Vagina (tissue), 2 donors: ENCODE data around the gene RUNX2. TPM values are rescaled to one million over a fixed set of nuclear protein-coding genes. Genes with fewer than 3 reads are reported as not detected.

Experiments used
- DNase-seq, 2 donors: peaks; one replicate each; pipeline ENCODE4 v3.0.0-alpha.2; 2017; ENCODE audit errors: extremely low spot score in 2 of 2
- H3K27ac ChIP-seq: fragments of 200-600 bp; sonication (generic); one replicate; pipeline ENCODE4 v1.5.1; 2019
- H3K27me3 ChIP-seq: fragments of 200-600 bp; sonication (generic); one replicate; pipeline ENCODE4 v1.5.1; 2019
- H3K36me3 ChIP-seq, 2 donors: fragments of 200-600 bp; sonication (generic); one replicate each; pipeline ENCODE4 v1.5.1; 2017 to 2019
- H3K4me1 ChIP-seq: fragments of 200-600 bp; sonication (generic); one replicate; pipeline ENCODE4 v1.5.1; 2019
- H3K4me3 ChIP-seq, 2 donors: fragments of 200-600 bp; sonication (generic); 1 replicate in 1 of 2; 2 replicates in 1 of 2; pipeline ENCODE4 v1.5.1; 2016 to 2019
- H3K9me3 ChIP-seq: fragments of 200-600 bp; sonication (generic); one replicate; pipeline ENCODE4 v1.5.1; 2019
- POLR2A ChIP-seq, 2 donors: fragments of 450-650 bp; IDR thresholded peaks; one replicate each; pipeline ENCODE4 v1.6.1; 2017; ENCODE audit warnings: antibody characterized with exemption in 2 of 2, mild to moderate bottlenecking in 2 of 2, moderate library complexity in 2 of 2
- POLR2AphosphoS5 ChIP-seq, 2 donors: sonication (generic); formaldehyde crosslinking; IDR thresholded peaks; one replicate each; pipeline ENCODE4 v1.9.0; 2017; ENCODE audit warnings: antibody characterized with exemption in 2 of 2, mild to moderate bottlenecking in 2 of 2, low read depth in 1 of 2; ENCODE audit not compliant: insufficient read depth in 1 of 2
- intact Hi-C: fragments of 100-400 bp; cut with DNase I; formaldehyde crosslinking; loops from one replicate; pipeline ENCODE4 v1.15.1; 2023
- total RNA-seq: library from RNA; depleted of rRNA; stranded (reverse); fragments of >200 nt; gene quantifications from one replicate; pipeline ENCODE4 v1.2.3, GENCODE V29; 2016
- TF ChIP-seq, protein P1 (sequence below), 3 experiments: fragments of 450-650 bp in 2 of 3; fragments of 200-600 bp in 1 of 3; sonication (generic) in 1 of 3; IDR thresholded peaks; one replicate each; pipeline ENCODE4 v1.5.1; 2017 to 2019; ENCODE audit warnings: antibody characterized with exemption in 3 of 3, mild to moderate bottlenecking in 2 of 3, moderate library complexity in 2 of 3

Gene RUNX2
- total RNA-seq, 1 donor from 2014 or later = 13.0 TPM

DNA sequence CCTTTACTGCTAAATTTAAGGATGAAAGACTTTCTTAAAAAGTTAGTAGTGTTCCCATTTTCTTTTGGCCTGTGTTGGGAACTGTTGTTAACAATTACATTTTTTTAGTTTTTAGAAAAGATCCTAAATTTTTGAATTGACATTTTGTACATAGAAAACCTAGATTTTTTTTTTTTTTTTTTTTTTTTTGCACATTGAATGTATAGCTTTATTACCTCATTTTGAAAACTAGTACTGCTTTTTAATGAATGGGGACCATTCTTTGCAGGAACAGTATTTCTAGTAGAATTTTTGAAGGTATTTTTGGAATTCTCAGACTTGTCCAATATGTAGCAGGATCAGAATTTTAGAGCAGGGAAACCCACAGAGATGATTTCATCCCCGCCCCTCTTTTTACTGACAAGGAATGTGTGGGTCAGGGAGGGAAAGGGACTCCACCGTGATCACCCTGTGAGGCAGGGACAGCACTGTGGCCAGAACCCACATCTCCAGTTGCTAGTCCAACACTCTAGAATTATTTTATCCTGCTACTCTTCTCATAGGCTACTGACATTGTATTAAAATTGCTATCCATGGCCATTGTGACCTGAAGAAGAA, 204.0 kb downstream of the RUNX2 start:
- Histone ChIP-seq H3K4me1 (peaks cover 7% of the 10 kb centered on the region), H3K27ac (peak overlapping the region; percentile 38), H3K27me3 (no peaks in the 10 kb centered on the region), H3K9me3 (no peaks in the 10 kb centered on the region), H3K36me3 (no peaks in the 10 kb centered on the region), H3K4me3 (no peak overlapping the region)
- intact Hi-C loops = no loop called here
- TF ChIP-seq POLR2A (IDR thresholded peaks at IDR 0.05) = no peak
- no peak for TF ChIP-seq POLR2AphosphoS5 (IDR thresholded peaks at IDR 0.05; ENCODE audit: insufficient read depth in 1 of 2, low read depth in 1 of 2)
- TF ChIP-seq, protein P1, sequence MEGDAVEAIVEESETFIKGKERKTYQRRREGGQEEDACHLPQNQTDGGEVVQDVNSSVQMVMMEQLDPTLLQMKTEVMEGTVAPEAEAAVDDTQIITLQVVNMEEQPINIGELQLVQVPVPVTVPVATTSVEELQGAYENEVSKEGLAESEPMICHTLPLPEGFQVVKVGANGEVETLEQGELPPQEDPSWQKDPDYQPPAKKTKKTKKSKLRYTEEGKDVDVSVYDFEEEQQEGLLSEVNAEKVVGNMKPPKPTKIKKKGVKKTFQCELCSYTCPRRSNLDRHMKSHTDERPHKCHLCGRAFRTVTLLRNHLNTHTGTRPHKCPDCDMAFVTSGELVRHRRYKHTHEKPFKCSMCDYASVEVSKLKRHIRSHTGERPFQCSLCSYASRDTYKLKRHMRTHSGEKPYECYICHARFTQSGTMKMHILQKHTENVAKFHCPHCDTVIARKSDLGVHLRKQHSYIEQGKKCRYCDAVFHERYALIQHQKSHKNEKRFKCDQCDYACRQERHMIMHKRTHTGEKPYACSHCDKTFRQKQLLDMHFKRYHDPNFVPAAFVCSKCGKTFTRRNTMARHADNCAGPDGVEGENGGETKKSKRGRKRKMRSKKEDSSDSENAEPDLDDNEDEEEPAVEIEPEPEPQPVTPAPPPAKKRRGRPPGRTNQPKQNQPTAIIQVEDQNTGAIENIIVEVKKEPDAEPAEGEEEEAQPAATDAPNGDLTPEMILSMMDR (IDR thresholded peaks at IDR 0.05) = no peak
- no peak for DNase-seq

DNA sequence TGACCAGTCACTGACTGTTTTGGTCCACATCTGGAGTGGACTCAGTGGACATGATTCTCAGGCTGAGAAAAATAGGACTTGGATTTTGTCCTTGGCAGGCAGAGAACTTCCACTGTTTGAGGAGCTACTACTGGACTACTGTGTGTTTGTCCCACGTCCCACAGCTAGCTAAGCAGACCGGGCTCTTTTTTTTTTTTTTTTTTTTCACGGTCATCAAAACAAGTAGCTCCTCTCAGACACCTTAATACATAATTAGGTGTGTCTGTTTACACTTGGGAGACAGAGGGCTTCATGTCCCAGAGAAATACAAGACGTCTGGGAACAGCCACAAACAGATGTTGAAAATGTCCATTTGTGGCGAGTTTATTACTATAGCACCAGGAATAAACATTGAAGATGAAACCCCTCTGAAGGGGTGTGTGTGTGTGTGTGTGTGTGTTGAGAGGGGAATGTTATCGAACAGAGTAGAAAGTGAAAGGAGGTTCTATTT, 204.6 kb downstream of the RUNX2 start:
- peaks cover 7% of the 10 kb centered on the region for H3K4me1 ChIP-seq
- peak overlapping the region; percentile 38 for H3K27ac ChIP-seq
- DNase-seq = no peak
- H3K4me3 ChIP-seq = peak overlapping the region; percentile 11 to 25
- TF ChIP-seq POLR2A (IDR thresholded peaks at IDR 0.05) = no peak
- TF ChIP-seq POLR2AphosphoS5 (IDR thresholded peaks at IDR 0.05; ENCODE audit: insufficient read depth in 1 of 2, low read depth in 1 of 2) = no peak
- TF ChIP-seq, protein P1 (IDR thresholded peaks at IDR 0.05) = no peak
- H3K27me3 ChIP-seq = no peaks in the 10 kb centered on the region
- intact Hi-C loops = no loop called here
- no peaks in the 10 kb centered on the region for H3K36me3 ChIP-seq
- H3K9me3 ChIP-seq = no peaks in the 10 kb centered on the region

DNA sequence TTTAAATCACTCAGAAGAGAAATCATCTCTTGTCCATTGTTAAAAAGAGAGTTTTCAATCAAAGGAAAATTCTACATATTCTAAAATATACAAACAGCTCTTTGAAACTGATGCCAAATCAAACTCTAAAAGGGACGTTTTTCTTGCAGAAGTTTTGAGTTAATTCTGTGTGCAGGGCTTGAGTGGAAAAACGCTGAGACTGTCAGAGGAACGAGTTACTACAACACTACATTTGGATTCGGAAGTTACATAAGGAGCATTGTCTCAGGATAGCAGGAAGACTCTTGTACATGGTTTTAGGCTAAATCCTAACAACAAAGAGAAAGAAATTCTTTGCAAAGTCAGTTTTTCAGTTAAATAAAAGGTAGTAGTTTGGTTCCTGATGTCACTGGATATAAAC, 205.3 kb downstream of the RUNX2 start:
- H3K36me3 ChIP-seq = no peaks in the 10 kb centered on the region
- intact Hi-C loops = no loop called here
- peak overlapping the region; percentile 38 for H3K27ac ChIP-seq
- H3K4me1 ChIP-seq = peaks cover 7% of the 10 kb centered on the region
- H3K27me3 ChIP-seq = no peaks in the 10 kb centered on the region
- TF ChIP-seq, protein P1 (IDR thresholded peaks at IDR 0.05) = no peak
- TF ChIP-seq POLR2AphosphoS5 (IDR thresholded peaks at IDR 0.05; ENCODE audit: insufficient read depth in 1 of 2, low read depth in 1 of 2) (no peak), POLR2A (IDR thresholded peaks at IDR 0.05) (no peak)
- H3K4me3 ChIP-seq = peak overlapping the region; percentile 11 to 25
- H3K9me3 ChIP-seq = no peaks in the 10 kb centered on the region
- DNase-seq = no peak

DNA sequence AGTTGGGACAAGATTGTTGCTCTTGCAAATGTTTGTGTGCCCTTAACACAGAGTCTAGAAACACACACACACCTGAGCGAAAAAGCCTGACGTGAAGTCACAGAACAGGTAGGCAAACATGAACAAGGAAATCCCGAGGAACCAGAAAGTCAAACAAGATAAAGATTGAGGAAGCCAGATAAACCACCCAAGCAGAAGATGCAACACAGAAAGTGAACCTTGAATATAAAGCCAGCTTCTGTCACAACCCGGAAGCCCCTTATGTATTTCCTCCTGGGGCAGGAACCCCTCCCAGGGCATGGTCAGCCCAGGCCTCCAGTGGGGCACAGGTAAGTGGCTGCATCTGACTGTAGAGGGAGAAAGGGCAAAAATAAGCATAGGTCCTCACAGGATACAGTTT, 207.8 kb downstream of the RUNX2 start:
- H3K4me1 ChIP-seq = peaks cover 13% of the 10 kb centered on the region
- H3K9me3 ChIP-seq = no peaks in the 10 kb centered on the region
- no peaks in the 10 kb centered on the region for H3K36me3 ChIP-seq
- no peak overlapping the region for H3K4me3 ChIP-seq
- intact Hi-C loops = no loop called here
- no peak overlapping the region for H3K27ac ChIP-seq
- no peak for DNase-seq
- TF ChIP-seq POLR2AphosphoS5 (IDR thresholded peaks at IDR 0.05; ENCODE audit: insufficient read depth in 1 of 2, low read depth in 1 of 2) (no peak), POLR2A (IDR thresholded peaks at IDR 0.05) (no peak)
- TF ChIP-seq, protein P1 (IDR thresholded peaks at IDR 0.05) = no peak
- no peaks in the 10 kb centered on the region for H3K27me3 ChIP-seq

DNA sequence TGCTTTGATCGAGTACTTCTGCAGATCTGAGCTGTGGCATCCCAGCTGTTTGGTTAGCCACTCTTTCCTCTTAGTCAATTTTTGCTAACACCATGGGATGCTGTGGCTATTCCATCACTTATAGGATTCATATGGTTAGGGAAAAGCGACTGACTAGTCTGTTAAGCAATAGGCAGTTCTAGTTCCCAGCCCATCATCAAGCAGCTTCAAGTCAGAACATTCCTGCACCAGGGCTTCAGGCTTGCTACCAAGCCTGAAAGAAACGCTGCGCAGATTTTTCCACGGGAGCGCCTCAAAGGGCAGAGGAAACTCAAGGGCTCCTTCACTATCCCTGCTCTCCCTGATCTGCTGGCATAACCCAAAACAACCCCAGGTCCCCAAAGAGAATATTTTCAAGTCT, 209.4 kb downstream of the RUNX2 start:
- no peak overlapping the region for H3K4me3 ChIP-seq
- no peak for DNase-seq
- H3K27ac ChIP-seq = no peak overlapping the region
- H3K36me3 ChIP-seq = no peaks in the 10 kb centered on the region
- no peaks in the 10 kb centered on the region for H3K9me3 ChIP-seq
- no peaks in the 10 kb centered on the region for H3K27me3 ChIP-seq
- intact Hi-C loops = no loop called here
- H3K4me1 ChIP-seq = peaks cover 13% of the 10 kb centered on the region
- TF ChIP-seq POLR2A (IDR thresholded peaks at IDR 0.05) (no peak), POLR2AphosphoS5 (IDR thresholded peaks at IDR 0.05; ENCODE audit: insufficient read depth in 1 of 2, low read depth in 1 of 2) (no peak)
